ENCODE measurements around the gene RIOK1.

RIOK1 gene

DNA sequence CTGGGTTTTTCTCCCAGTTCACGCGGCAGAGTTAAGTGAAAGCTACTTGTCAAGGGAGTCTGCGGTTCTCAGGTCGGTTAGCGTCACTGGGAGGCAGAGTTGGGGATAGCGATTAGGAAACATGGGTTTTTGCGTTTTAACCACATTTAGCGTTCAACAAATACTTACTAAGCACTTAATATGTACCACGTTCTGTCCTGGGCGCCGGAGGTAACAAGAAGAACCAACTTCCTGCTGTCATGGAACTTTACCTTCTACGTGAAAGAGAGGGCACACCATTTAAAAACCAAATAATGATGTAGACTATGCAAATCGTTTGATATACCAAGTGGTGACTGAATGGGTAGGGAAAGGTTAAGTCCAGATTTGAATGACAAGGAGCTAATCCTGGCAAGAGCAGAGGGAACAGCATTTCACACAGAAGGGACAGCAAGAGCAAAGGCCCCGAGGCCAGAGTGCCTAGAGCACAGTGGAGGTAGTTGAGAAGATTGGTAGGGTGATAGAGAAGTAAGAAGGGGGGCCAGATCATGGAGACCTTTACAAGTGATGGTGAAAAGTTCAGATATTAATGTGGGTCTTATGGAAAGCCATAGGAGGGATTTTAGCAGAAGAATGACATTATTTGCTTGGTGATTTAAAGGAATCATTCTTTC lies 744 bp downstream of the RIOK1 start:
- Histone ChIP-seq H3K9me2 (replicated peaks; ENCODE audit: insufficient read depth, low read length) (no peaks in the 10 kb centered on the region), H3K4me3 (ENCODE audit: low read length) (peak overlapping the region; percentile 84), H2AFZ (ENCODE audit: low read length) (peak overlapping the region; percentile 83), H3K9ac (ENCODE audit: low read length) (peak overlapping the region; percentile 93), H3F3A (ENCODE audit: insufficient read depth, low read length) (peaks cover 19% of the 10 kb centered on the region), H4K20me1 (ENCODE audit: insufficient read depth, low read length) (no peaks in the 10 kb centered on the region), H3K4me1 (ENCODE audit: low read length) (peaks cover 11% of the 10 kb centered on the region), H3K36me3 (replicated peaks; ENCODE audit: insufficient read depth, low read length) (no peaks in the 10 kb centered on the region), H3K27ac (ENCODE audit: low read length) (peak overlapping the region; percentile 99), H3K9me3 (replicated peaks; ENCODE audit: insufficient read depth, low read length) (no peaks in the 10 kb centered on the region), H3K79me2 (ENCODE audit: low read length) (peaks cover 25% of the 10 kb centered on the region), H3K4me2 (ENCODE audit: low read depth, low read length) (peak overlapping the region; percentile 75), H3K27me3 (replicated peaks; ENCODE audit: insufficient read depth, low read length) (no peaks in the 10 kb centered on the region)
- TF ChIP-seq, protein P1, sequence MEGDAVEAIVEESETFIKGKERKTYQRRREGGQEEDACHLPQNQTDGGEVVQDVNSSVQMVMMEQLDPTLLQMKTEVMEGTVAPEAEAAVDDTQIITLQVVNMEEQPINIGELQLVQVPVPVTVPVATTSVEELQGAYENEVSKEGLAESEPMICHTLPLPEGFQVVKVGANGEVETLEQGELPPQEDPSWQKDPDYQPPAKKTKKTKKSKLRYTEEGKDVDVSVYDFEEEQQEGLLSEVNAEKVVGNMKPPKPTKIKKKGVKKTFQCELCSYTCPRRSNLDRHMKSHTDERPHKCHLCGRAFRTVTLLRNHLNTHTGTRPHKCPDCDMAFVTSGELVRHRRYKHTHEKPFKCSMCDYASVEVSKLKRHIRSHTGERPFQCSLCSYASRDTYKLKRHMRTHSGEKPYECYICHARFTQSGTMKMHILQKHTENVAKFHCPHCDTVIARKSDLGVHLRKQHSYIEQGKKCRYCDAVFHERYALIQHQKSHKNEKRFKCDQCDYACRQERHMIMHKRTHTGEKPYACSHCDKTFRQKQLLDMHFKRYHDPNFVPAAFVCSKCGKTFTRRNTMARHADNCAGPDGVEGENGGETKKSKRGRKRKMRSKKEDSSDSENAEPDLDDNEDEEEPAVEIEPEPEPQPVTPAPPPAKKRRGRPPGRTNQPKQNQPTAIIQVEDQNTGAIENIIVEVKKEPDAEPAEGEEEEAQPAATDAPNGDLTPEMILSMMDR (IDR thresholded peaks at IDR 0.05; ENCODE audit: low read length) = peak; percentile 30
- TF ChIP-seq EZH2phosphoT487 (IDR thresholded peaks at IDR 0.05; ENCODE audit: low read length) (no peak), EZH2 (optimal IDR thresholded peaks at IDR 0.05; ENCODE audit: low read depth, low read length) (no peak)
- DNase-seq = no peak

DNA sequence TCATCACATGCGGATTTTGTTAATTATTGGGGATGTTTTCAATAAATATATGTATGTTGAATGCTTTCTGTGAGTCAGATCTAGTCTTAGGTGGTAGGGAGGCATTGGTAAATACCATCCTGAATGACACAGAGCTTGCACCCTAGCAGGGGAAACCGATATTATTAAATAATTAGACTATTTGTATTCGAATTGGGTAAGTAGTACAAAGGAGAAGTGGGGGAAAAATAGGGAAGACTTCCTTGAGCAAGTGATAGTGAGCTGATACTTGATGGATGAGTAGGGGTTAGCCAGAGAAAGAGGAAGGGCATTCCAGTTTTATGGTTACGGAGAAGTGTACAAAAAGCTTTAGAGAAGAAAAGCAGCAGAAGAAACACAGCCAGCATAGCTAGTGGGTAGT lies 1.5 kb downstream of the RIOK1 start:
- Histone ChIP-seq H3K27ac (ENCODE audit: low read length) (no peak overlapping the region), H2AFZ (ENCODE audit: low read length) (no peak overlapping the region), H3K9me2 (replicated peaks; ENCODE audit: insufficient read depth, low read length) (no peaks in the 10 kb centered on the region), H3K4me3 (ENCODE audit: low read length) (peak overlapping the region; percentile 84), H3K36me3 (replicated peaks; ENCODE audit: insufficient read depth, low read length) (no peaks in the 10 kb centered on the region), H4K20me1 (ENCODE audit: insufficient read depth, low read length) (no peaks in the 10 kb centered on the region), H3K9me3 (replicated peaks; ENCODE audit: insufficient read depth, low read length) (no peaks in the 10 kb centered on the region), H3K4me2 (ENCODE audit: low read depth, low read length) (peak overlapping the region; percentile 75), H3K79me2 (ENCODE audit: low read length) (peaks cover 25% of the 10 kb centered on the region), H3K27me3 (replicated peaks; ENCODE audit: insufficient read depth, low read length) (no peaks in the 10 kb centered on the region), H3F3A (ENCODE audit: insufficient read depth, low read length) (peaks cover 19% of the 10 kb centered on the region), H3K9ac (ENCODE audit: low read length) (no peak overlapping the region; the same call in 1 of the 2 replicates), H3K4me1 (ENCODE audit: low read length) (peaks cover 11% of the 10 kb centered on the region)
- TF ChIP-seq EZH2phosphoT487 (IDR thresholded peaks at IDR 0.05; ENCODE audit: low read length) (no peak), EZH2 (optimal IDR thresholded peaks at IDR 0.05; ENCODE audit: low read depth, low read length) (no peak)
- TF ChIP-seq, protein P1 (IDR thresholded peaks at IDR 0.05; ENCODE audit: low read length) = no peak
- DNase-seq = no peak

DNA sequence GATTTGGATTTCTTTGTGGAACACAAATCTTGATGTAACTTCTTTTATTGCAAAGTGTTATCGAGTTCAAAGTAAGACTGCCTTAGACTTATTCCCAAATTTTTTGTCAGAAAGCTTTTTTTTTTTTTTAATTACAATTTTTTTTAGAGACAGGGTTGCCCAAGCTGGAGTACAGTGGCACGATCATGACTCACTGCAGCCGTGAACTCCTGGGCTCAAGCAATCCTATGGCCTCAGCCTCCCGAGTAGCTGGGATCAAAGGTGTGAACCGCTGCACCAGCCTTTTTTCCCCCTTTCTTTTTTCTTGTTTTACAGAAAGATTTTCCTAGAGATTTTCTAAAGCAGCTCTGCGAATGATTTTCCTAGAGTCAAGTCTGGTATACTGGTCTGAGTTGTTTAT lies 2.8 kb downstream of the RIOK1 start:
- peaks cover 11% of the 10 kb centered on the region for H3K4me1 ChIP-seq (ENCODE audit: low read length)
- H3K9me2 ChIP-seq (replicated peaks; ENCODE audit: insufficient read depth, low read length) = no peaks in the 10 kb centered on the region
- H3K79me2 ChIP-seq (ENCODE audit: low read length) = peaks cover 25% of the 10 kb centered on the region
- H3K27ac ChIP-seq (ENCODE audit: low read length) = no peak overlapping the region
- H3K4me3 ChIP-seq (ENCODE audit: low read length) = no peak overlapping the region
- H3K9me3 ChIP-seq (replicated peaks; ENCODE audit: insufficient read depth, low read length) = no peaks in the 10 kb centered on the region
- H3F3A ChIP-seq (ENCODE audit: insufficient read depth, low read length) = peaks cover 19% of the 10 kb centered on the region
- no peak overlapping the region for H3K9ac ChIP-seq (ENCODE audit: low read length)
- H4K20me1 ChIP-seq (ENCODE audit: insufficient read depth, low read length) = no peaks in the 10 kb centered on the region
- TF ChIP-seq, protein P1 (IDR thresholded peaks at IDR 0.05; ENCODE audit: low read length) = no peak
- no peak for TF ChIP-seq EZH2phosphoT487 (IDR thresholded peaks at IDR 0.05; ENCODE audit: low read length)
- H3K27me3 ChIP-seq (replicated peaks; ENCODE audit: insufficient read depth, low read length) = no peaks in the 10 kb centered on the region
- no peak overlapping the region for H2AFZ ChIP-seq (ENCODE audit: low read length)
- no peaks in the 10 kb centered on the region for H3K36me3 ChIP-seq (replicated peaks; ENCODE audit: insufficient read depth, low read length)
- H3K4me2 ChIP-seq (ENCODE audit: low read depth, low read length) = no peak overlapping the region
- no peak for DNase-seq

All from MM.1S (cell line).